Tibial nerve (tissue), 4 donors: ENCODE results near the gene SCIN. TPM values are rescaled to one million over a fixed set of nuclear protein-coding genes. Genes with fewer than 3 reads are reported as not detected.

Source experiments
- DNase-seq, 2 donors: peaks; one replicate each; pipeline ENCODE4 v3.0.0-alpha.2; 2019; ENCODE audit warnings: low spot score in 2 of 2
- H3K27ac ChIP-seq, 4 donors: fragments of 200-600 bp; sonication (generic) in 3 of 4; one replicate each; pipeline ENCODE4 v1.5.1; 2017 to 2019; ENCODE audit warnings: mild to moderate bottlenecking in 1 of 4
- H3K27me3 ChIP-seq, 2 donors: fragments of 200-600 bp; sonication (generic) in 1 of 2; one replicate each; pipeline versions ENCODE4 v1.5.1 to v1.6.0; 2017 to 2019
- H3K36me3 ChIP-seq, 3 donors: fragments of 200-600 bp; sonication (generic); one replicate each; pipeline ENCODE4 v1.5.1; 2018 to 2019
- H3K4me1 ChIP-seq, 4 donors: fragments of 200-600 bp; sonication (generic) in 3 of 4; one replicate each; pipeline ENCODE4 v1.5.1; 2017 to 2019
- H3K4me3 ChIP-seq, 4 donors: fragments of 200-600 bp; sonication (generic) in 3 of 4; one replicate each; pipeline ENCODE4 v1.5.1; 2017 to 2019; ENCODE audit warnings: mild to moderate bottlenecking in 1 of 4, moderate library complexity in 1 of 4
- H3K9me3 ChIP-seq, 4 donors: fragments of 200-600 bp; sonication (generic) in 3 of 4; one replicate each; pipeline ENCODE4 v1.5.1; 2017 to 2019
- EP300 ChIP-seq, 2 donors: sonication (generic); formaldehyde crosslinking; IDR thresholded peaks; one replicate each; pipeline ENCODE4 v1.6.1; 2017; ENCODE audit warnings: antibody characterized with exemption in 2 of 2, mild to moderate bottlenecking in 1 of 2
- POLR2A ChIP-seq, 2 donors: fragments of 450-650 bp; IDR thresholded peaks; one replicate each; pipeline ENCODE4 v1.6.1; 2017; ENCODE audit warnings: antibody characterized with exemption in 2 of 2, mild to moderate bottlenecking in 2 of 2, moderate library complexity in 2 of 2
- WGBS, 2 donors: methylation state at CpG; one replicate each; pipeline ENCODE4 v1.1.5; 2018; 5-methylcytosine and 5-hydroxymethylcytosine counted together
- total RNA-seq, 4 donors: library from RNA; depleted of rRNA; stranded (reverse); fragments of >200 nt; gene quantifications; one replicate each; pipeline ENCODE4 v1.1.0, GENCODE V29; 2016
- TF ChIP-seq, protein P1 (sequence below), 5 experiments: fragments of 200-600 bp in 3 of 5; fragments of 450-650 bp in 2 of 5; sonication (generic) in 3 of 5; IDR thresholded peaks; one replicate each; pipeline ENCODE4 v1.5.1; 2016 to 2019; ENCODE audit warnings: antibody characterized with exemption in 5 of 5, mild to moderate bottlenecking in 3 of 5, moderate library complexity in 2 of 5

SCIN gene
- total RNA-seq, 4 donors from 2014 or later: under 0.01 to 7.0 (median 2.2) TPM

DNA sequence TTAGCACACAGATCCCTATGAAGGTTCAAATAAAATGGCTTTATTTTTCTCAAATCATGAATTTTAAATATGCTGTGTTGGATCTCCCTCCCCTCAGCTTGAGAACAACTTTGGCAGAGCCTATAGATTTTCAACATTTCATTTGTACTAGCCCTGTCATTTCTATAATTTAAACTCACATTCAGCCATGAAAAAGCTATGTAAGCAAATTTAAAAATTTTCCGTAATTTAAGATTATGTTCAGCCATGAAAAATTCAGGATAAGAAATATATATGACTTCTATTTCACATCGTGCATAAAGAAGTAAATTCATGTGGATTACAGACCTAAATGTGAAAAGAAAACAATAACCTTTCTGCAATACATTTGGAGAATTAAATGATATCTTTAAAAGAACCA is 36.5 kb upstream of the SCIN start:
- Histone ChIP-seq H3K4me3 (no peak overlapping the region), H3K27ac (no peak overlapping the region), H3K4me1 (no peaks in the 10 kb centered on the region), H3K27me3 (no peaks in the 10 kb centered on the region), H3K36me3 (no peaks in the 10 kb centered on the region), H3K9me3 (no peaks in the 10 kb centered on the region)
- TF ChIP-seq POLR2A (IDR thresholded peaks at IDR 0.05): no peak
- TF ChIP-seq, protein P1, sequence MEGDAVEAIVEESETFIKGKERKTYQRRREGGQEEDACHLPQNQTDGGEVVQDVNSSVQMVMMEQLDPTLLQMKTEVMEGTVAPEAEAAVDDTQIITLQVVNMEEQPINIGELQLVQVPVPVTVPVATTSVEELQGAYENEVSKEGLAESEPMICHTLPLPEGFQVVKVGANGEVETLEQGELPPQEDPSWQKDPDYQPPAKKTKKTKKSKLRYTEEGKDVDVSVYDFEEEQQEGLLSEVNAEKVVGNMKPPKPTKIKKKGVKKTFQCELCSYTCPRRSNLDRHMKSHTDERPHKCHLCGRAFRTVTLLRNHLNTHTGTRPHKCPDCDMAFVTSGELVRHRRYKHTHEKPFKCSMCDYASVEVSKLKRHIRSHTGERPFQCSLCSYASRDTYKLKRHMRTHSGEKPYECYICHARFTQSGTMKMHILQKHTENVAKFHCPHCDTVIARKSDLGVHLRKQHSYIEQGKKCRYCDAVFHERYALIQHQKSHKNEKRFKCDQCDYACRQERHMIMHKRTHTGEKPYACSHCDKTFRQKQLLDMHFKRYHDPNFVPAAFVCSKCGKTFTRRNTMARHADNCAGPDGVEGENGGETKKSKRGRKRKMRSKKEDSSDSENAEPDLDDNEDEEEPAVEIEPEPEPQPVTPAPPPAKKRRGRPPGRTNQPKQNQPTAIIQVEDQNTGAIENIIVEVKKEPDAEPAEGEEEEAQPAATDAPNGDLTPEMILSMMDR (IDR thresholded peaks at IDR 0.05): no peak
- 66 to 89% methylated on average over 2 of the region's 2 CpGs for WGBS, 2 donors
- no peak for DNase-seq

DNA sequence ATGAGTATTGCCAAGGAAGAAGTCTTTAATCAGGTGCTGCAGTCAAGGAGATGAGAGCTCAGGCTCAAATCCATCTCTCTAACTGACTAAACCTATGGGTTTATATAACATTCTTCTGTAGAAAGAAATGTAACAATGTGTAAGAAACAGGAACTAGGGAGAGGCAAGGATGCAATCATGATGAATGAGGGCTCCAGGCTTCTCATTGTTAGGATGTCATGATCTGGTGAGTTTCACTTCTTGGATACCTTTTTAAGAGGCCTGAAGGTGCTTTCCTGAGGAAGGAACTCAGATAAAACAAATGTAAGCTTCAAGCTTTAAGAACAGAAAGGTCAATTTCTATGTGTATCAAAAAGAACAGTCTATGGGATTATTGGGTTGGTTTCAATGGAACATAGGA is 30.8 kb upstream of the SCIN start:
- Histone ChIP-seq H3K4me1 (no peaks in the 10 kb centered on the region), H3K27ac (no peak overlapping the region), H3K27me3 (no peaks in the 10 kb centered on the region), H3K4me3 (no peak overlapping the region), H3K36me3 (no peaks in the 10 kb centered on the region), H3K9me3 (no peaks in the 10 kb centered on the region)
- no peak for DNase-seq
- TF ChIP-seq EP300 (IDR thresholded peaks at IDR 0.05) (no peak), POLR2A (IDR thresholded peaks at IDR 0.05) (no peak)
- TF ChIP-seq, protein P1 (IDR thresholded peaks at IDR 0.05): no peak

DNA sequence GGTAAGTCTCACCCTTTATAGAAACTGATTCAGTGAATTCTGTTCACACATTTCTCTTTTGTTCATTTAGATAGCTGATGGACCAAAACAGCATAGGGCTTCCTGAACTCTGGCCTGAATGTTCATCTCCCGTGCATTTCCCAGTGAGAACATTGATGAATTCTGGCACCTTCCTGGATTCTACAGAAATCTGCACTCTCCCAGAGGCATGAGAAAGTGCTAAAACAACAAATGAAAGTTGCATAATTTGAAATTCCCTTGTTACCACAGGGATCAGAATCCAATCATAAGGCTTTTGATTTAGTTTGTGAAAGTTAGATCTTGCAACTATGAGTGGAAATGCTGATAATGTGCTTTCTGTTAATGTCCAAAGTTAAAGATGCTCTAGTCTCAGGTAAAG is 29.7 kb upstream of the SCIN start:
- 38 to 46% methylated on average over 1 of the region's 1 CpG for WGBS, 2 donors
- Histone ChIP-seq H3K9me3 (no peaks in the 10 kb centered on the region), H3K4me1 (no peaks in the 10 kb centered on the region), H3K36me3 (no peaks in the 10 kb centered on the region), H3K4me3 (no peak overlapping the region), H3K27me3 (no peaks in the 10 kb centered on the region), H3K27ac (no peak overlapping the region)
- TF ChIP-seq, protein P1 (IDR thresholded peaks at IDR 0.05): no peak
- TF ChIP-seq POLR2A (IDR thresholded peaks at IDR 0.05): no peak
- no peak for TF ChIP-seq EP300 (IDR thresholded peaks at IDR 0.05)
- DNase-seq: no peak

DNA sequence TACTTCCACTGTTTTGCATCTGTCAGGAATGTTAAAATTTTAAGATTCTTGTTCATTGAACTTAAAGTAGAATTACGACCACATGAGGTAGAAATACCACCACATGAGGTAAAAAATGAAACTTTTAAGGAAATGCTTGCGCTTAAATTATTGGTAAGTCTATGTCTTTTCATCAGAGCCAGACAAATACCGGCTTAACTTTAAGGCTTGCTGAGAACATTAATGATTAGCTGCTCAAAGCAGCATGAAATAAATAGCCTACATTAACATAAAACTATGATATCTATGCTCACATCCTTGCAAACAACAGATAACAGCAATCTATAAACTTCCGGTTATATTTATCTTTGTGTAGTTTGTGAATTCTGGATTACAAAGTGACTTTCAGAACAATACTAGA is 26.9 kb upstream of the SCIN start:
- no peak overlapping the region for H3K4me3 ChIP-seq
- TF ChIP-seq, protein P1 (IDR thresholded peaks at IDR 0.05): no peak
- TF ChIP-seq EP300 (IDR thresholded peaks at IDR 0.05) (no peak), POLR2A (IDR thresholded peaks at IDR 0.05) (no peak)
- H3K4me1 ChIP-seq: no peaks in the 10 kb centered on the region
- 74 to 88% methylated on average over 4 of the region's 4 CpGs for WGBS, 2 donors
- H3K27me3 ChIP-seq: no peaks in the 10 kb centered on the region
- DNase-seq: no peak
- no peaks in the 10 kb centered on the region for H3K36me3 ChIP-seq
- H3K9me3 ChIP-seq: no peaks in the 10 kb centered on the region
- H3K27ac ChIP-seq: no peak overlapping the region

DNA sequence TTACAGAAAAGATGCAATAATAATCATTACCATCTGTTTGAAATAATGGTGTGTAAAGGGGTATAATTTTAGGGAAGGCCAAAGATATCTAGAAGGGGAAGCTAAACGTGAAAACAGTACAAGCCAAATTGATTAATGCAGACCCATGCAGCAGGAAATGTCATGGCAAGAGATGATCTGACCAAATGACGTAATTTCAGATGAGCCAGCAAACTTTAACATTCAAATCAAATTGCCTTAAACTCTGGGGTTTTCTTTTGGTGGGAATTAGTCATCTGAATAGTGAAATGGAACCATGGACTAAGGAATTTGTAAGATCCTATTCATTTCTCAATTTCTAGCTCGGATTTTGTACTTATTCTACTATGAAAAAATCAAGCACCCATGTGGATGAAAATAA is 21.4 kb upstream of the SCIN start:
- H3K4me3 ChIP-seq: no peak overlapping the region
- H3K27me3 ChIP-seq: no peaks in the 10 kb centered on the region
- no peaks in the 10 kb centered on the region for H3K36me3 ChIP-seq
- H3K9me3 ChIP-seq: no peaks in the 10 kb centered on the region
- no peaks in the 10 kb centered on the region for H3K4me1 ChIP-seq
- no peak for DNase-seq
- TF ChIP-seq, protein P1 (IDR thresholded peaks at IDR 0.05): no peak
- TF ChIP-seq EP300 (IDR thresholded peaks at IDR 0.05) (no peak), POLR2A (IDR thresholded peaks at IDR 0.05) (no peak)
- 59 to 63% methylated on average over 3 of the region's 3 CpGs for WGBS, 2 donors
- no peak overlapping the region for H3K27ac ChIP-seq
